PC-3 (cell line): ENCODE data around the gene KLHL40. TPM values are rescaled to one million over a fixed set of nuclear protein-coding genes. Genes with fewer than 3 reads are reported as not detected.

ENCODE experiments used
- ATAC-seq: fragments of 200-7000 bp; cut with Tn5 transposase; 2 replicates; pipeline ENCODE4 v1.9.1; 2020; ENCODE audit warnings: mild to moderate bottlenecking, moderate library complexity
- BruUV-seq: library from RNA; stranded (reverse); fragments of 400-500 nt; replicated peaks from 2 replicates; lab custom pipeline; 2021; lab: Mats Ljungman, UMichigan
- CTCF ChIA-PET: fragments of 300-600 bp; sonication (Branson Sonifier 250); formaldehyde crosslinking; loops from one replicate; lab custom pipeline; 2022; ENCODE audit warnings: antibody characterized with exemption; lab: Charles Lee
- POLR2A ChIA-PET: fragments of 300-600 bp; sonication (Branson Sonifier 250); formaldehyde crosslinking; loops from one replicate; lab custom pipeline; 2022; ENCODE audit warnings: antibody characterized with exemption; ENCODE audit not compliant: unreplicated experiment; lab: Charles Lee
- DNase-seq: peaks from one replicate; pipeline ENCODE4 v3.0.0-alpha.2; 2015
- H2AFZ ChIP-seq: fragments of 300-600 bp; sonication (generic); 2 replicates; pipeline ENCODE4 v1.6.0; 2016; ENCODE audit warnings: antibody characterized with exemption, low read length
- H3F3A ChIP-seq: fragments of 300-600 bp; sonication (generic); one replicate; pipeline ENCODE4 v1.6.0; 2017; ENCODE audit warnings: antibody characterized with exemption, low read length, control low read depth, mild to moderate bottlenecking; ENCODE audit not compliant: unreplicated experiment
- H3K27ac ChIP-seq: fragments of 300-600 bp; sonication (generic); 2 replicates; pipeline ENCODE4 v1.5.1; 2016; ENCODE audit warnings: mild to moderate bottlenecking, low read length
- H3K27me3 ChIP-seq: fragments of 300-600 bp; sonication (generic); 2 replicates; pipeline ENCODE4 v1.6.1; 2016; ENCODE audit warnings: low read length, mixed read lengths
- H3K36me3 ChIP-seq: fragments of 300-600 bp; sonication (generic); 2 replicates; pipeline ENCODE4 v1.6.1; 2016; ENCODE audit warnings: low read depth, mixed run types, low read length, mixed read lengths
- H3K4me1 ChIP-seq: fragments of 300-600 bp; sonication (generic); 2 replicates; pipeline ENCODE4 v1.5.1; 2016; ENCODE audit warnings: low read length; ENCODE audit not compliant: insufficient read depth
- H3K4me2 ChIP-seq: fragments of 300-600 bp; sonication (generic); 2 replicates; pipeline ENCODE4 v1.6.0; 2016; ENCODE audit warnings: low read length
- H3K4me3 ChIP-seq: fragments of 300-600 bp; sonication (generic); 2 replicates; pipeline ENCODE4 v1.5.1; 2016; ENCODE audit warnings: mild to moderate bottlenecking, low read length, mixed read lengths
- H3K79me2 ChIP-seq: fragments of 300-600 bp; sonication (generic); 2 replicates; pipeline ENCODE4 v1.6.1; 2017; ENCODE audit warnings: low read length, mixed read lengths
- H3K9ac ChIP-seq: fragments of 300-600 bp; sonication (generic); 2 replicates; pipeline ENCODE4 v1.6.0; 2016; ENCODE audit warnings: mild to moderate bottlenecking, low read length
- H3K9me2 ChIP-seq: fragments of 300-600 bp; sonication (generic); replicated peaks from 2 replicates; pipeline ENCODE4 v1.6.1; 2016; ENCODE audit warnings: mixed run types, low read length, mixed read lengths
- H3K9me3 ChIP-seq: fragments of 300-600 bp; sonication (generic); 2 replicates; pipeline ENCODE4 v1.6.1; 2016; ENCODE audit warnings: low read length, mixed read lengths
- H4K20me1 ChIP-seq: fragments of 300-600 bp; sonication (generic); 2 replicates; pipeline ENCODE4 v1.6.1; 2016; ENCODE audit warnings: low read length, mixed read lengths
- EZH2 ChIP-seq: fragments of 300-600 bp; sonication (generic); IDR thresholded peaks from one replicate; pipeline ENCODE4 v1.6.1; 2017; ENCODE audit warnings: antibody characterized with exemption, mild to moderate bottlenecking, low read length; ENCODE audit not compliant: unreplicated experiment
- EZH2phosphoT487 ChIP-seq: fragments of 300-600 bp; sonication (generic); IDR thresholded peaks from 2 replicates; pipeline ENCODE4 v1.6.1; 2018; ENCODE audit warnings: mild to moderate bottlenecking, antibody characterized with exemption, low read length, borderline replicate concordance
- intact Hi-C: fragments of 100-400 bp; cut with micrococcal nuclease; formaldehyde crosslinking; loops from 2 replicates; pipeline ENCODE4 v1.9.0; 2023
- total RNA-seq: library from RNA; depleted of rRNA; stranded (reverse); fragments of >200 nt; gene quantifications from 2 replicates; pipeline ENCODE4 v1.2.3, GENCODE V29; 2014
- TF ChIP-seq, protein P1 (sequence below): fragments of 300-600 bp; sonication (generic); conservative IDR thresholded peaks from 2 replicates; pipeline ENCODE4 v1.5.1; 2017; ENCODE audit warnings: antibody characterized with exemption, low read depth, mild to moderate bottlenecking, low read length

Gene KLHL40
- total RNA-seq, 1 experiment from 2014 or later: not detected

DNA sequence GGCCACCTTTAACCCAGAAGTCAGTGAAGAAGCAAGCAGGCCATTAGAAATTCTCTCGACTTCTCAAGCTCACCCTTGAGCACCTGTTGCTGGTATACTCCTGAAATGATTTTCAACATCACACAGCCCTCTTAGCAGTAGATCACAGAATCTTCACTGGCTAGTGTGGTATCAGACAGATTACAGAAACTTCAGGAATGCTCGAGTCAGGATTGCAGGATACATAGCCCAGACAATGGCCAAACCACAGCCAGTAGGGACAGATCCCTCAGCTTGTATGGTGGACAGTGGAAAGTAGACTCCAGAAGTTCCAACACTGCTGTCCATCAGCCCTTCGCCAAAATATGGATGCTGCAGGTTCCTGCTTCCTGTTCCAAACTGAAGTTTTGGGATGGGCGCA, 4.5 kb upstream of the KLHL40 start:
- peaks cover 2% of the 10 kb centered on the region; the same call in 1 of the 2 replicates for H3K9me3 ChIP-seq
- ChIA-PET POLR2A (no interaction called here), CTCF (no interaction called here)
- no peak overlapping the region for H3K4me2 ChIP-seq
- H3K36me3 ChIP-seq: no peaks in the 10 kb centered on the region
- H3K79me2 ChIP-seq: no peaks in the 10 kb centered on the region
- intact Hi-C loops: no loop called here
- ATAC-seq: no peak
- no peaks in the 10 kb centered on the region for H3K9me2 ChIP-seq
- DNase-seq: no peak
- H2AFZ ChIP-seq: no peak overlapping the region
- no peak overlapping the region for H3K27ac ChIP-seq
- BruUV-seq: no TSS peak
- H3K9ac ChIP-seq: no peak overlapping the region
- H3K27me3 ChIP-seq: no peaks in the 10 kb centered on the region
- no peaks in the 10 kb centered on the region for H3F3A ChIP-seq
- no peaks in the 10 kb centered on the region for H4K20me1 ChIP-seq
- no peak overlapping the region for H3K4me3 ChIP-seq
- TF ChIP-seq, protein P1, sequence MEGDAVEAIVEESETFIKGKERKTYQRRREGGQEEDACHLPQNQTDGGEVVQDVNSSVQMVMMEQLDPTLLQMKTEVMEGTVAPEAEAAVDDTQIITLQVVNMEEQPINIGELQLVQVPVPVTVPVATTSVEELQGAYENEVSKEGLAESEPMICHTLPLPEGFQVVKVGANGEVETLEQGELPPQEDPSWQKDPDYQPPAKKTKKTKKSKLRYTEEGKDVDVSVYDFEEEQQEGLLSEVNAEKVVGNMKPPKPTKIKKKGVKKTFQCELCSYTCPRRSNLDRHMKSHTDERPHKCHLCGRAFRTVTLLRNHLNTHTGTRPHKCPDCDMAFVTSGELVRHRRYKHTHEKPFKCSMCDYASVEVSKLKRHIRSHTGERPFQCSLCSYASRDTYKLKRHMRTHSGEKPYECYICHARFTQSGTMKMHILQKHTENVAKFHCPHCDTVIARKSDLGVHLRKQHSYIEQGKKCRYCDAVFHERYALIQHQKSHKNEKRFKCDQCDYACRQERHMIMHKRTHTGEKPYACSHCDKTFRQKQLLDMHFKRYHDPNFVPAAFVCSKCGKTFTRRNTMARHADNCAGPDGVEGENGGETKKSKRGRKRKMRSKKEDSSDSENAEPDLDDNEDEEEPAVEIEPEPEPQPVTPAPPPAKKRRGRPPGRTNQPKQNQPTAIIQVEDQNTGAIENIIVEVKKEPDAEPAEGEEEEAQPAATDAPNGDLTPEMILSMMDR: no peak
- TF ChIP-seq EZH2phosphoT487 (no peak), EZH2 (no peak)
- peaks cover 15% of the 10 kb centered on the region for H3K4me1 ChIP-seq

DNA sequence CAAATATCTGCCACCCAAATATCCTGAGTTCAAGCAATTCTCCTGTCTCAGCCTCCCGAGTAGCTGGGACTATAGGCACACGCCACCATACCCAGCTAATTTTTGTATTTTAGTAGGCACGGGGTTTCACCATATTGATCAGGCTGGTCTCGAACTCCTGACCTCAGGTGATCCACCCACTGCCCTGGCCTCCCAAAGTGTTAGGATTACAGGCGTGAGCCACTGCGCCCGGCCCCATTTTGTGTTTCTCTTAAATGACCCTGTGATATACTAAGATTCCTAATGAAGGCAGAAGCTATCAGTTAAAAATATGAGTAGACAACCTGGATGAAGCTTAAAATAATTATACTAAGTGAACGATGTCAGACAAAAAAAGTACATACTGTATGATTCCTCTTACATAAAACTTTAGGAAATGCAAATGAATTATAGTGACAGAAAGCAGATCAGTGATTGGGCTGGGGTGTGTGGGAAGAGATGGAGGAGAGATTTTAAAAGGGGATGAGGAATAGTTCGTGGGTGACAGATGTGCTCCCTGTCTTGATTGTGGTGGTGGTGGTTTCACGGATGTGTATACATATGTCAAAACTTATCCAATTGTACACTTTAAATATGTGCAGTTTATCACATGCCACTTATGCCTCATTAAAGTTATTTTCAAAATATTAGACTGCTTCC, 3.8 kb upstream of the KLHL40 start:
- no peak for DNase-seq
- TF ChIP-seq EZH2phosphoT487 (no peak), EZH2 (no peak)
- TF ChIP-seq, protein P1: no peak
- no peak overlapping the region for H2AFZ ChIP-seq

DNA sequence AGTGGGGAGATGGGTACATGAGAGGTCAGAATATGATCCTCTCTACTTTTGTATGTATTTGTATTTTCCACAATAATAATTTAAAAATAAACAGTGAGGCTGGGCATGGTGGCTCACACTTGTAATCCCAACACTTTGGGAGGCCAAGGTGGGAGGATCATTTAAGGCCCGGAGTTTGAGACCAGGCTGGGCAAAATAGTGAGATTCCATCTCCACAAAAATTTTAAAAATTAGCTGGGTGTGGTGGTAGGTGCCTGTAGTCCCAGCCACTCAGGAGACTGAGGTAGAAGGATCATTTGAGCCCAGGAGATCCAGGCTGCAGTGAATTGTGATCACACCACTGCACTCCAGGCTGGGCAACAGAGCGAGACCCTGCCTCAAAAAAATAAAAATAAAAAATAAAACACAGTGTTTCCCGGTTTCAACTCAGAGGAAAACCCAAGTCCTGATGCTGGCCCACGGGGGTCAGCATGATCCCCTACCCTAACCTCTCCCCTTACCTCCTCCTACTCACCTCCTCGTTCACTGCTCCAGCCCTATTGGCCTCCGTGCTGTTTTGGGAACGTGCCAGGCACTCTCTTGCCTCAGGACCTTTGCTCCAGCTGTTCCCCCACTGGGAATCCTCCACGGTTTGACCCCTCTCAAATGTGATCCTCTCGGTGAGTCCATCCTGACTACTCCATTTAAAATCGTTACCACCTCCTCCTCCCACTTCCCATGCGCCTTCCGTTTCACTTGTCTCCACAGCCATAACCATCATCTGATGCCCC, 2.9 kb upstream of the KLHL40 start:
- no peaks in the 10 kb centered on the region for H3K79me2 ChIP-seq
- no TSS peak for BruUV-seq
- H3K27ac ChIP-seq: no peak overlapping the region
- DNase-seq (no peak), ATAC-seq (no peak)
- intact Hi-C loops: no loop called here
- no peaks in the 10 kb centered on the region for H3F3A ChIP-seq
- no peak overlapping the region for H3K9ac ChIP-seq
- H3K9me3 ChIP-seq: no peaks in the 10 kb centered on the region
- peaks cover 15% of the 10 kb centered on the region for H3K4me1 ChIP-seq
- ChIA-PET POLR2A (no interaction called here), CTCF (no interaction called here)
- no peak overlapping the region for H3K4me3 ChIP-seq
- H4K20me1 ChIP-seq: no peaks in the 10 kb centered on the region
- TF ChIP-seq, protein P1: no peak
- TF ChIP-seq EZH2 (no peak), EZH2phosphoT487 (no peak)
- H3K36me3 ChIP-seq: no peaks in the 10 kb centered on the region
- no peaks in the 10 kb centered on the region for H3K27me3 ChIP-seq
- no peak overlapping the region for H2AFZ ChIP-seq
- no peaks in the 10 kb centered on the region for H3K9me2 ChIP-seq
- H3K4me2 ChIP-seq: no peak overlapping the region

More for the DNA sequence above, 3.8 kb upstream of the KLHL40 start:
- POLR2A ChIA-PET: interaction anchor here (0.6 kb wide), 1 partner anchor 10 kb away, joined by 3 read pairs; no protein-coding TSS in a partner anchor
- Histone ChIP-seq H3K4me3 (no peak overlapping the region), H3F3A (no peaks in the 10 kb centered on the region), H3K27me3 (no peaks in the 10 kb centered on the region), H3K4me1 (peaks cover 15% of the 10 kb centered on the region), H3K36me3 (no peaks in the 10 kb centered on the region), H3K9me3 (no peaks in the 10 kb centered on the region), H4K20me1 (no peaks in the 10 kb centered on the region), H3K27ac (no peak overlapping the region), H3K79me2 (no peaks in the 10 kb centered on the region), H3K4me2 (no peak overlapping the region), H3K9me2 (no peaks in the 10 kb centered on the region), H3K9ac (no peak overlapping the region)
- CTCF ChIA-PET: no interaction called here
- no peak for ATAC-seq
- no TSS peak for BruUV-seq
- intact Hi-C loops: no loop called here
